Panc1 (cell line): ENCODE results near the gene MED13L. TPM values are rescaled to one million over a fixed set of nuclear protein-coding genes. Genes with fewer than 3 reads are reported as not detected.
A peak's percentile ranks its signal among the peaks of the same experiment; 100 is the strongest.

Experiments used
- ATAC-seq: fragments of 200-7000 bp; cut with Tn5 transposase; 2 replicates; pipeline ENCODE4 v1.9.1; 2020; ENCODE audit warnings: mild to moderate bottlenecking, moderate library complexity
- BruUV-seq: library from RNA; stranded (reverse); fragments of 400-500 nt; replicated peaks from 2 replicates; lab custom pipeline; 2021; lab: Mats Ljungman, UMichigan
- CTCF ChIA-PET: fragments of 300-600 bp; sonication (Branson Sonifier 250); formaldehyde crosslinking; loops from one replicate; lab custom pipeline; 2022; ENCODE audit warnings: antibody characterized with exemption; lab: Charles Lee
- POLR2A ChIA-PET: fragments of 300-600 bp; sonication (Branson Sonifier 250); formaldehyde crosslinking; loops from one replicate; lab custom pipeline; 2022; ENCODE audit warnings: antibody characterized with exemption; lab: Charles Lee
- DNase-seq: peaks from one replicate; pipeline ENCODE4 v3.0.0-alpha.2; 2010; ENCODE audit warnings: low read depth, low spot score
- H3K27ac ChIP-seq: 2 replicates; pipeline ENCODE4 v1.5.1; 2011; ENCODE audit warnings: mild to moderate bottlenecking, low read length, inconsistent platforms
- H3K27me3 ChIP-seq: fragments of 200-500 bp; sonication (Bioruptor generic); 2 replicates; pipeline ENCODE4 v1.6.0; 2014; ENCODE audit warnings: low read length, inconsistent platforms; ENCODE audit not compliant: control insufficient read depth, insufficient read depth
- H3K36me3 ChIP-seq: fragments of 200-500 bp; sonication (Bioruptor generic); 2 replicates; pipeline ENCODE4 v1.5.1; 2014; ENCODE audit warnings: inconsistent platforms, mild to moderate bottlenecking, low read length, moderate library complexity; ENCODE audit not compliant: control insufficient read depth, insufficient read depth
- H3K4me1 ChIP-seq: 2 replicates; pipeline ENCODE4 v1.5.1; 2011; ENCODE audit warnings: inconsistent platforms, mild to moderate bottlenecking, low read length, moderate library complexity; ENCODE audit not compliant: control insufficient read depth, insufficient read depth
- H3K4me3 ChIP-seq, 2 experiments: 2 replicates each; pipeline ENCODE4 v1.5.1; 2011 to 2012; ENCODE audit warnings: low read depth in 2 of 2, low read length in 2 of 2, mild to moderate bottlenecking in 2 of 2, inconsistent platforms in 1 of 2, moderate library complexity in 1 of 2
- H3K9me3 ChIP-seq: fragments of 200-500 bp; sonication (Bioruptor generic); 2 replicates; pipeline ENCODE4 v1.5.1; 2014; ENCODE audit warnings: low read depth, mild to moderate bottlenecking, inconsistent platforms, low read length, moderate library complexity; ENCODE audit not compliant: control insufficient read depth, insufficient read depth
- CTCF ChIP-seq: fragments of 450-650 bp; IDR thresholded peaks from 2 replicates; pipeline ENCODE4 v1.5.1; 2017; ENCODE audit warnings: mild to moderate bottlenecking
- POLR2AphosphoS5 ChIP-seq: IDR thresholded peaks from 2 replicates; pipeline ENCODE4 v1.6.1; 2012; ENCODE audit warnings: mild to moderate bottlenecking, low read depth, low read length, moderate library complexity
- SIN3A ChIP-seq: IDR thresholded peaks from 2 replicates; pipeline ENCODE4 v1.6.1; 2012; ENCODE audit warnings: low read depth, mild to moderate bottlenecking, low read length, moderate library complexity, borderline replicate concordance; ENCODE audit not compliant: insufficient read depth
- TCF7L2 ChIP-seq: IDR thresholded peaks from 2 replicates; pipeline ENCODE4 v1.6.1; 2011; ENCODE audit warnings: mild to moderate bottlenecking, low read depth, low read length, inconsistent platforms
- in situ Hi-C: cut with HindIII; loops from 2 replicates; pipeline ENCODE4 v1.10.0; 2016; ENCODE audit warnings: low sequenced_read_pairs, low pct_unique_long_range_greater_than_20kb
- intact Hi-C: fragments of 100-400 bp; cut with micrococcal nuclease; formaldehyde crosslinking; loops from one replicate; pipeline ENCODE4 v1.10.0; 2022; ENCODE audit not compliant: unreplicated experiment
- total RNA-seq: library from RNA; stranded (reverse); gene quantifications from one replicate; pipeline ENCODE4 v1.2.1, GENCODE V29; 2021; ENCODE audit not compliant: unreplicated experiment
- TF ChIP-seq, protein P1 (sequence below), 2 experiments: IDR thresholded peaks; 2 replicates each; pipeline ENCODE4 v1.6.1; 2011 to 2012; ENCODE audit warnings: low read depth in 2 of 2, control low read depth in 1 of 2, low read length in 1 of 2, mild to moderate bottlenecking in 1 of 2, moderate library complexity in 1 of 2; ENCODE audit not compliant: insufficient read depth in 1 of 2

The MED13L gene
- total RNA-seq, 1 experiment from 2014 or later, result 170 TPM

GRCh38 chr12:116146386-116146785 lies 131.1 kb downstream of the MED13L start:
- Histone ChIP-seq H3K36me3 (no peaks in the 10 kb centered on the region), H3K9me3 (no peaks in the 10 kb centered on the region), H3K27me3 (no peaks in the 10 kb centered on the region), H3K4me3 (no peak overlapping the region), H3K4me1 (peaks cover 72% of the 10 kb centered on the region), H3K27ac (0 out of 2 replicates have a peak overlapping the region, but pooled peaks have one; percentile 17)
- POLR2A ChIA-PET, result interaction anchor here (0.6 to 0.7 kb wide), 2 partner anchors 59 to 606 kb away, joined by 3 to 4 read pairs; no protein-coding TSS in a partner anchor
- ATAC-seq (no peak), DNase-seq (no peak)
- CTCF ChIA-PET, result no interaction called here
- TF ChIP-seq TCF7L2 (no peak), POLR2AphosphoS5 (no peak)
- intact Hi-C loops, result no loop called here
- in situ Hi-C loops, result no loop called here
- BruUV-seq, result no TSS peak

DNA sequence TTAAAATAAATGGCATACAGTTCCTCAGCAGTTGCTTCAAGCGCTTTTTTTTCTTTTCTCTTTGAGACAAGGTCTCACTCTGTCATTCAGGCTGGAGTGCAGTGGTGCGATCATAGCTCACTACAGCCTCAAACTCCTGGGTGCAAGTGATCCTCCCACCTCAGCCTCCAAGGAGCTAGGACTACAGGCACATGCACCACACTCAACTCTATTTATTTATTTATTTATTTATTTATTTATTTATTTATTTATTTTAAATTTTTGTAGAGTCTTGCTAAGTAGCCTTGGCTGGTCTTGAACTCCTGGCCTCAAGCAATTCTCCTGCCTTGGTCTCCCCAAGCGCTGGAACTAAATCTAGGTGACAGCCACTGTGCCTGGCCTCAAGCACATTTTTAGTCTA lies 132.0 kb downstream of the MED13L start:
- intact Hi-C loops (no loop called here), in situ Hi-C loops (no loop called here)
- ChIA-PET POLR2A (interaction anchor here (0.7 kb wide), 1 partner anchor 607 kb away, joined by 4 read pairs; no protein-coding TSS in a partner anchor), CTCF (no interaction called here)
- Histone ChIP-seq H3K4me3 (no peak overlapping the region), H3K9me3 (no peaks in the 10 kb centered on the region), H3K27ac (no peak overlapping the region), H3K27me3 (no peaks in the 10 kb centered on the region), H3K36me3 (no peaks in the 10 kb centered on the region), H3K4me1 (peaks cover 76% of the 10 kb centered on the region)
- ATAC-seq (no peak), DNase-seq (no peak)
- TF ChIP-seq TCF7L2, result no peak
- TF ChIP-seq, protein P1, sequence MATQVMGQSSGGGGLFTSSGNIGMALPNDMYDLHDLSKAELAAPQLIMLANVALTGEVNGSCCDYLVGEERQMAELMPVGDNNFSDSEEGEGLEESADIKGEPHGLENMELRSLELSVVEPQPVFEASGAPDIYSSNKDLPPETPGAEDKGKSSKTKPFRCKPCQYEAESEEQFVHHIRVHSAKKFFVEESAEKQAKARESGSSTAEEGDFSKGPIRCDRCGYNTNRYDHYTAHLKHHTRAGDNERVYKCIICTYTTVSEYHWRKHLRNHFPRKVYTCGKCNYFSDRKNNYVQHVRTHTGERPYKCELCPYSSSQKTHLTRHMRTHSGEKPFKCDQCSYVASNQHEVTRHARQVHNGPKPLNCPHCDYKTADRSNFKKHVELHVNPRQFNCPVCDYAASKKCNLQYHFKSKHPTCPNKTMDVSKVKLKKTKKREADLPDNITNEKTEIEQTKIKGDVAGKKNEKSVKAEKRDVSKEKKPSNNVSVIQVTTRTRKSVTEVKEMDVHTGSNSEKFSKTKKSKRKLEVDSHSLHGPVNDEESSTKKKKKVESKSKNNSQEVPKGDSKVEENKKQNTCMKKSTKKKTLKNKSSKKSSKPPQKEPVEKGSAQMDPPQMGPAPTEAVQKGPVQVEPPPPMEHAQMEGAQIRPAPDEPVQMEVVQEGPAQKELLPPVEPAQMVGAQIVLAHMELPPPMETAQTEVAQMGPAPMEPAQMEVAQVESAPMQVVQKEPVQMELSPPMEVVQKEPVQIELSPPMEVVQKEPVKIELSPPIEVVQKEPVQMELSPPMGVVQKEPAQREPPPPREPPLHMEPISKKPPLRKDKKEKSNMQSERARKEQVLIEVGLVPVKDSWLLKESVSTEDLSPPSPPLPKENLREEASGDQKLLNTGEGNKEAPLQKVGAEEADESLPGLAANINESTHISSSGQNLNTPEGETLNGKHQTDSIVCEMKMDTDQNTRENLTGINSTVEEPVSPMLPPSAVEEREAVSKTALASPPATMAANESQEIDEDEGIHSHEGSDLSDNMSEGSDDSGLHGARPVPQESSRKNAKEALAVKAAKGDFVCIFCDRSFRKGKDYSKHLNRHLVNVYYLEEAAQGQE (IDR thresholded peaks at IDR 0.05; ENCODE audit: insufficient read depth in 1 of 2, low read depth in 2 of 2, low read length in 1 of 2), result no peak
- no peak for TF ChIP-seq SIN3A
- no peak for TF ChIP-seq POLR2AphosphoS5
- TF ChIP-seq CTCF, result no peak
- BruUV-seq, result no TSS peak

DNA sequence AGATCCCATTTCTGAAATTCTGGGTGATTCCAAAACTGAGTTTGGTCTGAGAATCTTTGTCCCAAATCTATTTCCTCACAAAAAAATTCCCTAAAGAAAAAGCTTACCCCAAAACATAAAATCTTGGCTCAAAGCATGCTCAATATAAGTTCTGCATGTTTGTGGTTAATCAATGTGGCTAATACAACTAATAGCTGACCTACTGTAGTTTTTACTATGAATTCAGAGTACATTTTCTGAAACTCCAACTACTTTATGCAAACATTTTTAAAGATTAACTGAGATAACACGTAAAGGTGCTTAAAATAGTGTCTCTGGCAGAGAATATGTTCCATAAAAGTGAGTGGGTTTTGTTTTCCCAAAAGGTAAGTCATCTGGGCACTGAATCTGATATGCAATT lies 133.1 kb downstream of the MED13L start:
- Histone ChIP-seq H3K4me3 (no peak overlapping the region), H3K4me1 (peaks cover 75% of the 10 kb centered on the region), H3K9me3 (no peaks in the 10 kb centered on the region), H3K36me3 (no peaks in the 10 kb centered on the region), H3K27me3 (no peaks in the 10 kb centered on the region), H3K27ac (peak overlapping the region; percentile 76)
- BruUV-seq, result TSS peak; percentile 14
- ChIA-PET CTCF (interaction anchor here (0.7 kb wide), 1 partner anchor 127 kb away, joined by 4 read pairs; no protein-coding TSS in a partner anchor), POLR2A (no interaction called here)
- ATAC-seq (no peak), DNase-seq (no peak)
- intact Hi-C loops (no loop called here), in situ Hi-C loops (no loop called here)
- TF ChIP-seq, protein P1 (IDR thresholded peaks at IDR 0.05; ENCODE audit: insufficient read depth in 1 of 2, low read depth in 2 of 2, low read length in 1 of 2), result no peak
- TF ChIP-seq CTCF (no peak), SIN3A (no peak), POLR2AphosphoS5 (no peak), TCF7L2 (no peak)
